ENCODE data around the gene GPR37L1. TPM values are rescaled to one million over a fixed set of nuclear protein-coding genes. Genes with fewer than 3 reads are reported as not detected.
"Not testable (repeated sequence)": the region's sequence is repeated elsewhere in the genome, so short reads cannot be mapped to it uniquely, and the experiment has no call there.

The GPR37L1 gene
- total and polyA plus RNA-seq, 4 donors: under 0.01 to 0.04 (median 0.02) TPM; not detected in 1

- Histone ChIP-seq H3K4me1 (ENCODE audit: control insufficient read depth in 4 of 4, insufficient read depth in 4 of 4, low read length in 3 of 4) (peaks cover 0 to 3% (median under 1%) of the 10 kb centered on the region in 4 donors), H3K4me3 (ENCODE audit: low read depth in 1 of 3, low read length in 3 of 3) (no peak overlapping the region), H3K27me3 (ENCODE audit: control insufficient read depth in 4 of 4, insufficient read depth in 4 of 4, low read length in 3 of 4) (no peaks in the 10 kb centered on the region), H3K36me3 (ENCODE audit: control insufficient read depth in 4 of 4, insufficient read depth in 3 of 4, low read depth in 1 of 4, low read length in 3 of 4) (no peaks in the 10 kb centered on the region), H3K9me3 (ENCODE audit: control insufficient read depth in 4 of 4, low read length in 3 of 4) (no peaks in the 10 kb centered on the region), H3K9ac (ENCODE audit: low read depth in 1 of 2, low read length in 2 of 2) (no peak overlapping the region), H3K27ac (ENCODE audit: low read depth in 1 of 2, low read length in 2 of 2) (no peak overlapping the region)
- DNase-seq (ENCODE audit: low spot score): no peak
- TF ChIP-seq NR2F2 (IDR thresholded peaks at IDR 0.05) (no peak), REST (IDR thresholded peaks at IDR 0.05) (no peak), YY1 (IDR thresholded peaks at IDR 0.05) (no peak), GABPA (IDR thresholded peaks at IDR 0.05 in 1 of 2, conservative IDR thresholded peaks at IDR 0.05 in 1 of 2) (no peak), FOXA1 (IDR thresholded peaks at IDR 0.05) (no peak)
- WGBS: 93% methylated on average over 9 of the region's 9 CpGs
Observed at GRCh38 chr1:202165942-202166843, 43.5 kb downstream of the GPR37L1 start.

GRCh38 chr1:202167054-202167453 is 44.3 kb downstream of the GPR37L1 start:
- H3K4me1 ChIP-seq (ENCODE audit: control insufficient read depth in 4 of 4, insufficient read depth in 4 of 4, low read length in 3 of 4); DNase-seq (ENCODE audit: low spot score); H3K27me3 ChIP-seq (ENCODE audit: control insufficient read depth in 4 of 4, insufficient read depth in 4 of 4, low read length in 3 of 4); H3K9me3 ChIP-seq (ENCODE audit: control insufficient read depth in 4 of 4, low read length in 3 of 4); H3K4me3 ChIP-seq (ENCODE audit: low read depth in 1 of 3, low read length in 3 of 3); H3K36me3 ChIP-seq (ENCODE audit: control insufficient read depth in 4 of 4, insufficient read depth in 3 of 4, low read depth in 1 of 4, low read length in 3 of 4); H3K9ac ChIP-seq (ENCODE audit: low read depth in 1 of 2, low read length in 2 of 2); H3K27ac ChIP-seq (ENCODE audit: low read depth in 1 of 2, low read length in 2 of 2): not testable (repeated sequence)
- WGBS: 92% methylated on average over 13 of the region's 13 CpGs

- Histone ChIP-seq H3K9me3 (ENCODE audit: control insufficient read depth in 4 of 4, low read length in 3 of 4) (no peaks in the 10 kb centered on the region), H3K4me1 (ENCODE audit: control insufficient read depth in 4 of 4, insufficient read depth in 4 of 4, low read length in 3 of 4) (no peaks in the 10 kb centered on the region), H3K4me3 (ENCODE audit: low read depth in 1 of 3, low read length in 3 of 3) (no peak overlapping the region), H3K9ac (ENCODE audit: low read depth in 1 of 2, low read length in 2 of 2) (no peak overlapping the region), H3K27ac (ENCODE audit: low read depth in 1 of 2, low read length in 2 of 2) (no peak overlapping the region), H3K36me3 (ENCODE audit: control insufficient read depth in 4 of 4, insufficient read depth in 3 of 4, low read depth in 1 of 4, low read length in 3 of 4) (no peaks in the 10 kb centered on the region), H3K27me3 (ENCODE audit: control insufficient read depth in 4 of 4, insufficient read depth in 4 of 4, low read length in 3 of 4) (no peaks in the 10 kb centered on the region)
- DNase-seq (ENCODE audit: low spot score): no peak
- 90% methylated on average over 18 of the region's 18 CpGs for WGBS
- TF ChIP-seq, protein P1, sequence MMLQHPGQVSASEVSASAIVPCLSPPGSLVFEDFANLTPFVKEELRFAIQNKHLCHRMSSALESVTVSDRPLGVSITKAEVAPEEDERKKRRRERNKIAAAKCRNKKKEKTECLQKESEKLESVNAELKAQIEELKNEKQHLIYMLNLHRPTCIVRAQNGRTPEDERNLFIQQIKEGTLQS (IDR thresholded peaks at IDR 0.05): no peak
- TF ChIP-seq HNF4A (conservative IDR thresholded peaks at IDR 0.05): no peak
- no peak for TF ChIP-seq JUND (IDR thresholded peaks at IDR 0.05)
- no peak for TF ChIP-seq HNF4G (IDR thresholded peaks at IDR 0.05)
- TF ChIP-seq GABPA (IDR thresholded peaks at IDR 0.05 in 1 of 2, conservative IDR thresholded peaks at IDR 0.05 in 1 of 2): no peak
- TF ChIP-seq, protein P2, sequence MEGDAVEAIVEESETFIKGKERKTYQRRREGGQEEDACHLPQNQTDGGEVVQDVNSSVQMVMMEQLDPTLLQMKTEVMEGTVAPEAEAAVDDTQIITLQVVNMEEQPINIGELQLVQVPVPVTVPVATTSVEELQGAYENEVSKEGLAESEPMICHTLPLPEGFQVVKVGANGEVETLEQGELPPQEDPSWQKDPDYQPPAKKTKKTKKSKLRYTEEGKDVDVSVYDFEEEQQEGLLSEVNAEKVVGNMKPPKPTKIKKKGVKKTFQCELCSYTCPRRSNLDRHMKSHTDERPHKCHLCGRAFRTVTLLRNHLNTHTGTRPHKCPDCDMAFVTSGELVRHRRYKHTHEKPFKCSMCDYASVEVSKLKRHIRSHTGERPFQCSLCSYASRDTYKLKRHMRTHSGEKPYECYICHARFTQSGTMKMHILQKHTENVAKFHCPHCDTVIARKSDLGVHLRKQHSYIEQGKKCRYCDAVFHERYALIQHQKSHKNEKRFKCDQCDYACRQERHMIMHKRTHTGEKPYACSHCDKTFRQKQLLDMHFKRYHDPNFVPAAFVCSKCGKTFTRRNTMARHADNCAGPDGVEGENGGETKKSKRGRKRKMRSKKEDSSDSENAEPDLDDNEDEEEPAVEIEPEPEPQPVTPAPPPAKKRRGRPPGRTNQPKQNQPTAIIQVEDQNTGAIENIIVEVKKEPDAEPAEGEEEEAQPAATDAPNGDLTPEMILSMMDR (IDR thresholded peaks at IDR 0.05; ENCODE audit: low read depth, low read length, missing input control): no peak
Observed at GRCh38 chr1:202167708-202168415, 45.1 kb downstream of the GPR37L1 start.
